ENCODE results near the gene TTC3. TPM values are rescaled to one million over a fixed set of nuclear protein-coding genes. Genes with fewer than 3 reads are reported as not detected.

Gene TTC3
- total and polyA plus RNA-seq, 5 donors from 2014 or later = 34.3 to 91.0 (median 59.4) TPM

DNA sequence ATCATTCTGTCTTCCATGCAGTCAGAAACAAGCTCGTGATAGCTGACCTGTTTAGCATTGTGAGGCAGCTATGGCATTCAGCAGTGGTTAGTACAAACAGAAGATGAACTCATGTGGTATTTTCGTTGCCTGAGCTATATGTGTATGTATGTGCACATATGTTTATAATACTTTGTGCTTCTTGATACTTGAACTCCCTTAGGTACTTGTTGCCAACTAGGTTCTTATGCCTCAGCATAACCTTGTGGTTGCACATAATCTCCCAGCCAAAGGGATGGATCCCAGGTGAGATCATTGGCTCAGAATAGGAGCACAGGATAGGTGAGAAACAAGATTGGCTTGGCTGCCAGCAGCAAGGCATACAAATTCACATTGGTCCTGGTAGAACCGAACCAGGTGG is 108.0 kb downstream of the TTC3 start:
- no peak overlapping the region for H3K27ac ChIP-seq (ENCODE audit: insufficient read depth, low read length, poor library complexity, severe bottlenecking)
- peaks cover 0 to 2% of the 10 kb centered on the region in 2 experiments for H3K9me3 ChIP-seq (ENCODE audit: control insufficient read depth in 2 of 2, low read length in 2 of 2)
- Mint-ChIP-seq H3K9me3 (peaks cover 0 to 4% (median 0%) of the 10 kb centered on the region in 7 donors), H3K27me3 (no peaks in the 10 kb centered on the region), H3K27ac (no peak overlapping the region), H3K4me3 (no peak overlapping the region), H3K36me3 (peaks cover 57% of the 10 kb centered on the region), H3K4me1 (peaks cover 0 to 11% (median 4%) of the 10 kb centered on the region in 4 donors)
- no peaks in the 10 kb centered on the region for H3K27me3 ChIP-seq (ENCODE audit: control insufficient read depth, insufficient read depth, low read length)
- DNase-seq = no peak
- H3K36me3 ChIP-seq (ENCODE audit: control insufficient read depth, insufficient read depth, low read length) = peaks cover 66% of the 10 kb centered on the region
- no peak for ATAC-seq (ENCODE audit: low read depth in 2 of 2)
- H3K4me3 ChIP-seq (ENCODE audit: low read depth, low read length) = no peak overlapping the region
- H3K4me1 ChIP-seq (ENCODE audit: control insufficient read depth, insufficient read depth, low read length, poor library complexity, severe bottlenecking) = no peaks in the 10 kb centered on the region

DNA sequence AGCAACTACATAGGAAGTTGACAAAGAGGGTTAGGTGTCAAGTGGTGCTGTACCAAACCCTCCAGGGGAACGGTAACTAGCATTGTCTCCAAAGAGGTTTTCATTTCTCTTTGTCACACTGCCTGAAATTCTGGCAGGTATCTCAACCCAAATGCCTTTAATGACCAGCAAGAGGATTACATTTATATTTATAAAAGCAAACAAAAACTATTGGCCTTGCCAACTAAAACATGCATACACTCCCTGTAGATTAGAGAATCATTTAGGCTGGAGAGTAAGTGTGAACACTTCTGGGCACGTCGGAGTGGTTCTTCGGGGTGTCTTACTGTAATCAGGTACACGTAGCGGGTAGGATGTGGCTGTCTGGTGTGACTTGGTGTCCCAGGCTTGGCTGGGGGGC is 109.2 kb downstream of the TTC3 start:
- H3K4me3 Mint-ChIP-seq = no peak overlapping the region
- no peaks in the 10 kb centered on the region for H3K4me1 ChIP-seq (ENCODE audit: control insufficient read depth, insufficient read depth, low read length, poor library complexity, severe bottlenecking)
- H3K27ac ChIP-seq (ENCODE audit: insufficient read depth, low read length, poor library complexity, severe bottlenecking) = no peak overlapping the region
- peak overlapping the region in 1 of 3 donors; percentile 73 for H3K27ac Mint-ChIP-seq
- peaks cover 62% of the 10 kb centered on the region for H3K36me3 ChIP-seq (ENCODE audit: control insufficient read depth, insufficient read depth, low read length)
- H3K36me3 Mint-ChIP-seq = peaks cover 53% of the 10 kb centered on the region
- peaks cover 0 to 11% (median 4%) of the 10 kb centered on the region in 4 donors for H3K4me1 Mint-ChIP-seq
- H3K9me3 ChIP-seq (ENCODE audit: control insufficient read depth in 2 of 2, low read length in 2 of 2) = peaks cover 0 to 2% of the 10 kb centered on the region in 2 experiments
- no peaks in the 10 kb centered on the region for H3K27me3 Mint-ChIP-seq
- DNase-seq (no peak), ATAC-seq (ENCODE audit: low read depth in 2 of 2) (no peak)
- peaks cover 0 to 4% (median 0%) of the 10 kb centered on the region in 7 donors for H3K9me3 Mint-ChIP-seq
- H3K27me3 ChIP-seq (ENCODE audit: control insufficient read depth, insufficient read depth, low read length) = no peaks in the 10 kb centered on the region
- no peak overlapping the region for H3K4me3 ChIP-seq (ENCODE audit: low read depth, low read length)

DNA sequence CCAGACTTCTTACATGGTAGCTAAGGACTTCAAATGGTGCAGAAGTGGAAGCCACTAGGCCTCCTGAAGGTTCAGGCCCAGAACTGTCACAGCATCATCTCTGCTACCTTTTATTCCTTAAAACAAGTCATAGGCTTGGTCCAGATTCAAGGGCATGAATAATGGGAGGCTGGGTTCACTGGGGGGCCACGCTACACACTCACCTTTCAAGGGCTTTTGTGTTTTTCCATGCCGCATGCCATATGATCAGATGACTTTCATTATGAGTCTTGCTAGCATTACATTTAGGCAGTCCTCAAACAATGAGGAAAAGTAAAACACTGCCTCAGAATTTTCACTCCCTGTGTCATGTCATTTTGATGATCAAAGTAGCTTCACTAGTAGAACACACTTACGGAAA is 110.7 kb downstream of the TTC3 start:
- peaks cover 0 to 4% (median 0%) of the 10 kb centered on the region in 7 donors for H3K9me3 Mint-ChIP-seq
- Histone ChIP-seq H3K27me3 (ENCODE audit: control insufficient read depth, insufficient read depth, low read length) (no peaks in the 10 kb centered on the region), H3K4me1 (ENCODE audit: control insufficient read depth, insufficient read depth, low read length, poor library complexity, severe bottlenecking) (no peaks in the 10 kb centered on the region), H3K4me3 (ENCODE audit: low read depth, low read length) (no peak overlapping the region), H3K27ac (ENCODE audit: insufficient read depth, low read length, poor library complexity, severe bottlenecking) (no peak overlapping the region), H3K9me3 (ENCODE audit: control insufficient read depth in 2 of 2, low read length in 2 of 2) (peaks cover 0 to 2% of the 10 kb centered on the region in 2 experiments), H3K36me3 (ENCODE audit: control insufficient read depth, insufficient read depth, low read length) (peaks cover 63% of the 10 kb centered on the region)
- H3K4me1 Mint-ChIP-seq = peaks cover 0 to 11% (median 2%) of the 10 kb centered on the region in 4 donors
- ATAC-seq (ENCODE audit: low read depth in 2 of 2) = no peak
- DNase-seq = no peak
- H3K4me3 Mint-ChIP-seq = no peak overlapping the region
- no peaks in the 10 kb centered on the region for H3K27me3 Mint-ChIP-seq
- peaks cover 49% of the 10 kb centered on the region for H3K36me3 Mint-ChIP-seq
- H3K27ac Mint-ChIP-seq = peak overlapping the region in 2 of 3 donors; percentile 4 to 29

DNA sequence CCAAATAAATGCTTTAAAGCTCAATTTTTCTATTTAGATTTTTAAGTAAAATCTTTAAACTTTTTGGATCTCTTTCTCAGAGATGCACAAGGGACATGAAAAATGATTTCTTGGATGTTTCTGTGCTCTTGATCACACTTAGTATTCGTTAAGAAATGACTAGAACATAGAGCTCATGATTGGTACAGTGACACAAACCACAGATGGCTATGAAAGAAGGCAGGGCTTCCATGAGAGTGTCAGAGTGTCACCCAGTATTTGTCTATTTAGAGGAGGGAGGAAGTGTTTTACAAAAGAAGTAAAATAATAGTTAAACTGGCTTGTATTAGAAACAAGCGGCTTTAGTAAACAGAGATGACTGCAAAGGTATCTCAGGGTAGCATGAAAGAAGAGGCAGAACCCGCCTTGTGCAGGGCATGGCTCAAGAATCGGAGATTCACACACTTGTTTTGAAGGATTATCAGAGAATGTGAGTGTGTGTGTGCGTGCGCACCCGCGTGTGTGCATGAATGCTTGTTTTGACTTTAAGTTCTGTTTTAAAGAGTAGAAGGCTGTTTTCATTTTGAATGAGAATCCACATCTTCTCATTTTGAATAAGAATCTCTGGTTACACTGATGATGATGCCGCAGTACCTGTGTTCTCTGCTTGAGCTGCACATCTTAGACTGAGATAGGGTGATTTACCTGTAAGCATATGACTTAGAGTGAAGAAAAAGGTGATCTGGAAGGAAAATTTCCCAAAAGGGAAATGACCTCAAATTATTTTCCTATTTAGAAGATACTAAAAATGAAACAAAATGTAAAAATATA is 111.9 kb downstream of the TTC3 start:
- DNase-seq (peak in 1 of 3 donors; percentile 40), ATAC-seq (ENCODE audit: low read depth in 2 of 2) (no peak)
- Mint-ChIP-seq H3K9me3 (peaks cover 0 to 2% (median 0%) of the 10 kb centered on the region in 7 donors), H3K4me1 (peaks cover 0 to 7% (median 2%) of the 10 kb centered on the region in 4 donors), H3K4me3 (no peak overlapping the region), H3K27me3 (no peaks in the 10 kb centered on the region), H3K27ac (peak overlapping the region in 1 of 3 donors; percentile 76), H3K36me3 (peaks cover 49% of the 10 kb centered on the region)
- H3K9me3 ChIP-seq (ENCODE audit: control insufficient read depth in 2 of 2, low read length in 2 of 2) = peaks cover 0 to 2% of the 10 kb centered on the region in 2 experiments
- H3K4me1 ChIP-seq (ENCODE audit: control insufficient read depth, insufficient read depth, low read length, poor library complexity, severe bottlenecking) = no peaks in the 10 kb centered on the region
- no peaks in the 10 kb centered on the region for H3K27me3 ChIP-seq (ENCODE audit: control insufficient read depth, insufficient read depth, low read length)
- H3K27ac ChIP-seq (ENCODE audit: insufficient read depth, low read length, poor library complexity, severe bottlenecking) = no peak overlapping the region
- no peak overlapping the region for H3K4me3 ChIP-seq (ENCODE audit: low read depth, low read length)
- H3K36me3 ChIP-seq (ENCODE audit: control insufficient read depth, insufficient read depth, low read length) = peaks cover 64% of the 10 kb centered on the region

DNA sequence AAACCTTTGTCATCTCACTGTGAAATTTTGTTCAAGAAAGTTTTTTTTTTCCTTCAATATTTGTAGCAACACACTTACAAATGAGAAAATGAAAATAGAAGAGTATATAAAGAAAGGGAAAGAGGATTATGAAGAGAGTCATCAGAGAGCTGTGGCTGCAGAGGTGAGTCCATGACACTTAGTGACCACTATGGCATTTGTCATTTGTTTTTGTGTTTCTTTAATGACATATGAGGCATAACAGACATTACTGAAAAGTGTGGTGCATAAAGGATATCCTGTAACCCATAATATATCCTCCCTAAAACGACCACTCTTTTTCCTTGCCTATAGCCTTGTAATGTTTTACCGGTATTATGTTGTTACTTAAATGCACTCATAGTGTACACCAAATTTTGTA is 113.9 kb downstream of the TTC3 start:
- Mint-ChIP-seq H3K36me3 (peaks cover 54% of the 10 kb centered on the region), H3K27me3 (no peaks in the 10 kb centered on the region), H3K4me1 (peaks cover 3 to 7% (median 5%) of the 10 kb centered on the region in 4 donors), H3K9me3 (no peaks in the 10 kb centered on the region), H3K4me3 (no peak overlapping the region), H3K27ac (no peak overlapping the region)
- Histone ChIP-seq H3K4me1 (ENCODE audit: control insufficient read depth, insufficient read depth, low read length, poor library complexity, severe bottlenecking) (no peaks in the 10 kb centered on the region), H3K4me3 (ENCODE audit: low read depth, low read length) (no peak overlapping the region), H3K27ac (ENCODE audit: insufficient read depth, low read length, poor library complexity, severe bottlenecking) (no peak overlapping the region), H3K9me3 (ENCODE audit: control insufficient read depth in 2 of 2, low read length in 2 of 2) (no peaks in the 10 kb centered on the region), H3K27me3 (ENCODE audit: control insufficient read depth, insufficient read depth, low read length) (no peaks in the 10 kb centered on the region), H3K36me3 (ENCODE audit: control insufficient read depth, insufficient read depth, low read length) (peaks cover 70% of the 10 kb centered on the region)
- ATAC-seq (ENCODE audit: low read depth in 2 of 2) (no peak), DNase-seq (no peak)

DNA sequence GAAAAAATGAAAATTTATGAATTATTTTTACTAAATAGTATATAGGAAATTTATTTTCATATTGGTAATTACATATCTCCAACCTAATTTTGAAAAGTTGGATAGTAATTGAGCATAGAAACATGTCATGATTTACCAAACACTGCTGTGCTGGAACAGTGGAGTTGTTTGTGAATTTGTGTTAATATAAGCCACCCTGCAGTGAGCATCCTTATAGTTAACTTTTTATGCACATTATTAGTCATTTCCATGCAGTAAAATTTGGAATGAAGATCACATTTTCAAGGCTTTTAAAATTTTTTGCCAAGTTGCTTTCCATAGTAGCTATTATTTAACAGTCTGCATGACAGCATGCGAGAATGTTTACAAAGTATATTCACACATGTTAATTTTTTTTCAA is 115.8 kb downstream of the TTC3 start:
- Histone ChIP-seq H3K4me1 (ENCODE audit: control insufficient read depth, insufficient read depth, low read length, poor library complexity, severe bottlenecking) (no peaks in the 10 kb centered on the region), H3K4me3 (ENCODE audit: low read depth, low read length) (no peak overlapping the region), H3K36me3 (ENCODE audit: control insufficient read depth, insufficient read depth, low read length) (peaks cover 70% of the 10 kb centered on the region), H3K27me3 (ENCODE audit: control insufficient read depth, insufficient read depth, low read length) (no peaks in the 10 kb centered on the region), H3K27ac (ENCODE audit: insufficient read depth, low read length, poor library complexity, severe bottlenecking) (no peak overlapping the region), H3K9me3 (ENCODE audit: control insufficient read depth in 2 of 2, low read length in 2 of 2) (no peaks in the 10 kb centered on the region)
- DNase-seq = no peak
- Mint-ChIP-seq H3K27me3 (no peaks in the 10 kb centered on the region), H3K36me3 (peaks cover 51% of the 10 kb centered on the region), H3K4me1 (peaks cover 5 to 12% (median 8%) of the 10 kb centered on the region in 4 donors), H3K9me3 (no peaks in the 10 kb centered on the region), H3K27ac (no peak overlapping the region), H3K4me3 (no peak overlapping the region)
- ATAC-seq (ENCODE audit: low read depth in 2 of 2) = no peak

DNA sequence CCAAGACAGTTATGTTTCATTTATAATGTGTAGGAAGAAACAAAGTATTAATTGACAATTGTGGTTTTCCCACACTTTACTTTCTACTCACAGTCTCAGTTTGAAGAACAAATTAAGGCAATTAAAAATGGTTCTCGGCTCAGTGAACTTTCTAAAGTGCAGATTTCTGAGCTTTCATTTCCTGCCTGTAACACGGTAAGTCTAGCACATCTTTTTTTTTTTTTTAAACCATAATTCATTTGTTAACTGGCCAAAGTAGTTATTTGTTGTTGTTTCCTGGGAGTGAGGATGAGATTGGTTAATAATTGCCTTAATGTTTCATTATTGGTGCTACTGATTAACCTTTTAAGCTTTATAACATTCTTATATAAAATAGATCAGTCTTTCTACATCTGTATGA is 119.0 kb downstream of the TTC3 start:
- H3K27me3 ChIP-seq (ENCODE audit: control insufficient read depth, insufficient read depth, low read length) = no peaks in the 10 kb centered on the region
- Mint-ChIP-seq H3K27ac (peak overlapping the region; percentile 2 to 81 (median 76)), H3K27me3 (no peaks in the 10 kb centered on the region), H3K36me3 (peaks cover 50% of the 10 kb centered on the region), H3K9me3 (no peaks in the 10 kb centered on the region), H3K4me1 (peaks cover 4 to 8% (median 5%) of the 10 kb centered on the region in 4 donors), H3K4me3 (no peak overlapping the region)
- H3K27ac ChIP-seq (ENCODE audit: insufficient read depth, low read length, poor library complexity, severe bottlenecking) = no peak overlapping the region
- peaks cover 85% of the 10 kb centered on the region for H3K36me3 ChIP-seq (ENCODE audit: control insufficient read depth, insufficient read depth, low read length)
- H3K4me1 ChIP-seq (ENCODE audit: control insufficient read depth, insufficient read depth, low read length, poor library complexity, severe bottlenecking) = no peaks in the 10 kb centered on the region
- no peak overlapping the region for H3K4me3 ChIP-seq (ENCODE audit: low read depth, low read length)
- no peaks in the 10 kb centered on the region for H3K9me3 ChIP-seq (ENCODE audit: control insufficient read depth in 2 of 2, low read length in 2 of 2)
- no peak for DNase-seq
- no peak for ATAC-seq (ENCODE audit: low read depth in 2 of 2)

DNA sequence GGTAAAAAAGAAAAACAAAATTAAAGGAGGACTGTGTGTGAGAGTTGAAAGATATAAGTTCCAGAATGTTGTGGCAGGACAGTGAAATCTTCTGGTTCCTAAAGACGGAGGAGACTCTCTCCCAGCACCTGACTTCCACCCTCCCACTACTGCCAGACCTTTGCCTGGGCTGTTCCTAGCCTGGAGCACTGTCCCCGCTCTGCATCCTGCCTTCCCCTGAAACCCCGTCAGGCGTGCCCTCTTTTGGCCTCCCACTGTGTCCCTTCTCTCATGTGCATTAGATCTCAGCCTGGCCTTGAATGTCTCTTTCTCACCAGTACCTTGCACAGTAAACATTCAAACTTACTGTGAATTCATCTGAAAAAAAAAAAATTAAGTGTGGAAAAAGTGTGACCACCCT is 120.0 kb downstream of the TTC3 start:
- Mint-ChIP-seq H3K4me1 (peaks cover 4 to 8% (median 5%) of the 10 kb centered on the region in 4 donors), H3K9me3 (no peaks in the 10 kb centered on the region), H3K27me3 (no peaks in the 10 kb centered on the region), H3K27ac (peak overlapping the region in 1 of 3 donors; percentile 87), H3K36me3 (peaks cover 52% of the 10 kb centered on the region), H3K4me3 (peak overlapping the region in 1 of 4 donors; percentile 61)
- Histone ChIP-seq H3K4me1 (ENCODE audit: control insufficient read depth, insufficient read depth, low read length, poor library complexity, severe bottlenecking) (no peaks in the 10 kb centered on the region), H3K9me3 (ENCODE audit: control insufficient read depth in 2 of 2, low read length in 2 of 2) (no peaks in the 10 kb centered on the region), H3K27ac (ENCODE audit: insufficient read depth, low read length, poor library complexity, severe bottlenecking) (no peak overlapping the region), H3K27me3 (ENCODE audit: control insufficient read depth, insufficient read depth, low read length) (no peaks in the 10 kb centered on the region), H3K4me3 (ENCODE audit: low read depth, low read length) (no peak overlapping the region), H3K36me3 (ENCODE audit: control insufficient read depth, insufficient read depth, low read length) (peaks cover 85% of the 10 kb centered on the region)
- ATAC-seq (ENCODE audit: low read depth in 2 of 2) (no peak), DNase-seq (no peak)
